GM12878 (cell line): ENCODE measurements around the gene KDM6A.

Experiments
- BRCA1 ChIP-seq: IDR thresholded peaks from 2 replicates; pipeline ENCODE4 v1.6.1; 2011; ENCODE audit warnings: low read depth, low read length, improper control_type of control experiment
- CTCF ChIP-seq, 3 experiments: IDR thresholded peaks in 2 of 3; conservative IDR thresholded peaks in 1 of 3; 2 replicates each; pipeline ENCODE4 v1.5.1; 2011; ENCODE audit warnings: low read depth in 3 of 3, low read length in 3 of 3, mild to moderate bottlenecking in 3 of 3, control low read depth in 2 of 3, moderate library complexity in 2 of 3, inconsistent platforms in 1 of 3, mixed read lengths in 1 of 3; ENCODE audit not compliant: control insufficient read depth in 2 of 3, insufficient read depth in 1 of 3; ENCODE audit errors: extremely low read depth in 1 of 3
- EZH2 ChIP-seq: IDR thresholded peaks from 2 replicates; pipeline ENCODE4 v1.6.1; 2012; ENCODE audit warnings: low read depth, mild to moderate bottlenecking, control low read depth, inconsistent platforms, low read length, borderline replicate concordance; ENCODE audit not compliant: control insufficient read depth
- FOXM1 ChIP-seq: IDR thresholded peaks from 2 replicates; pipeline ENCODE4 v1.6.1; 2012; ENCODE audit warnings: low read depth, mild to moderate bottlenecking, inconsistent platforms, low read length, moderate library complexity
- JUNB ChIP-seq: IDR thresholded peaks from 2 replicates; pipeline ENCODE4 v1.6.1; 2016; ENCODE audit warnings: antibody characterized with exemption, mild to moderate bottlenecking
- LARP7 ChIP-seq: fragments of 450-650 bp; IDR thresholded peaks from 2 replicates; pipeline ENCODE4 v1.6.1; 2017; ENCODE audit warnings: mild to moderate bottlenecking
- MTA2 ChIP-seq: fragments of 450-650 bp; IDR thresholded peaks from 2 replicates; pipeline ENCODE4 v1.6.1; 2016; ENCODE audit warnings: low read depth, mild to moderate bottlenecking, moderate library complexity
- POLR2A ChIP-seq: IDR thresholded peaks from 2 replicates; pipeline ENCODE4 v1.6.1; 2011; ENCODE audit warnings: low read depth, mild to moderate bottlenecking, low read length
- RB1 ChIP-seq: fragments of 450-650 bp; formaldehyde crosslinking; IDR thresholded peaks from 2 replicates; pipeline ENCODE4 v1.6.1; 2017; ENCODE audit warnings: mild to moderate bottlenecking, borderline replicate concordance
- TF ChIP-seq, protein P1 (sequence below): IDR thresholded peaks from 2 replicates; pipeline ENCODE4 v1.6.1; 2011; ENCODE audit warnings: mild to moderate bottlenecking, low read depth, low read length, moderate library complexity; ENCODE audit not compliant: insufficient replicate concordance

DNA sequence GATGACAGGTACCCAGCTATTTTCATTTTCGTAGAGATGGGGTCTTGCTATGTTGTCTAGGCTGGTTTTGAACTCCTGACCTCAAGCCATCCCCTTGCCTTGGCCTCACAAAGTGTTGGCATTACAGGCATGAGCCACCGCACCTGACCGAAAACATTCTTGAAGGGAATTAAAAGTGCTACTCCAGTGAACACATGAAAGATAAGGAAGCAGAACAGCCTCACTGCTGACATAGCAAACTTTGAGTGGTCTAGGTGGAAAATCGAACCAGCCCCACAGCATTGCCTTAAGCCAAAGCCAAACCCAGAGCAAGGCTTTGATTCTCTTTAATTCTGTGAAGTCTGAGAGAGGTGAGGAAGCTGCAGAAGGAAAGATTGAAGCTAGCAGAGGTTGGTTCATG lies 65.1 kb downstream of the KDM6A start:
- no peak for TF ChIP-seq LARP7
- TF ChIP-seq BRCA1 = no peak
- no peak for TF ChIP-seq MTA2
- TF ChIP-seq CTCF (IDR thresholded peaks at IDR 0.05 in 2 of 3, conservative IDR thresholded peaks at IDR 0.05 in 1 of 3; ENCODE audit: control insufficient read depth in 2 of 3, extremely low read depth in 1 of 3, insufficient read depth in 1 of 3, low read depth in 3 of 3, low read length in 3 of 3) = no peak
- TF ChIP-seq POLR2A = no peak
- TF ChIP-seq RB1 = no peak
- TF ChIP-seq, protein P1, sequence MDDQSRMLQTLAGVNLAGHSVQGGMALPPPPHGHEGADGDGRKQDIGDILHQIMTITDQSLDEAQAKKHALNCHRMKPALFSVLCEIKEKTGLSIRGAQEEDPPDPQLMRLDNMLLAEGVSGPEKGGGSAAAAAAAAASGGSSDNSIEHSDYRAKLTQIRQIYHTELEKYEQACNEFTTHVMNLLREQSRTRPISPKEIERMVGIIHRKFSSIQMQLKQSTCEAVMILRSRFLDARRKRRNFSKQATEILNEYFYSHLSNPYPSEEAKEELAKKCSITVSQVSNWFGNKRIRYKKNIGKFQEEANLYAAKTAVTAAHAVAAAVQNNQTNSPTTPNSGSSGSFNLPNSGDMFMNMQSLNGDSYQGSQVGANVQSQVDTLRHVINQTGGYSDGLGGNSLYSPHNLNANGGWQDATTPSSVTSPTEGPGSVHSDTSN = no peak
- TF ChIP-seq EZH2 = no peak
- no peak for TF ChIP-seq JUNB
- TF ChIP-seq FOXM1 = no peak
